Coronary artery (tissue), 2 donors: ENCODE data around the gene IFT74.
A peak's percentile ranks its signal among the peaks of the same experiment; 100 is the strongest.

Experiments
- DNase-seq: peaks from one replicate; pipeline ENCODE4 v3.0.0-alpha.2; 2017; ENCODE audit warnings: low spot score
- H3K27ac ChIP-seq, 2 donors: fragments of 200-600 bp; sonication (generic); one replicate each; pipeline ENCODE4 v1.5.1; 2016 to 2019
- H3K4me3 ChIP-seq: fragments of 200-600 bp; sonication (generic); 2 replicates; pipeline ENCODE4 v1.5.1; 2016; ENCODE audit warnings: mild to moderate bottlenecking, moderate library complexity
- TF ChIP-seq, protein P1 (sequence below): fragments of 200-600 bp; sonication (generic); IDR thresholded peaks from one replicate; pipeline ENCODE4 v1.5.1; 2019; ENCODE audit warnings: antibody characterized with exemption

The IFT74 gene

DNA sequence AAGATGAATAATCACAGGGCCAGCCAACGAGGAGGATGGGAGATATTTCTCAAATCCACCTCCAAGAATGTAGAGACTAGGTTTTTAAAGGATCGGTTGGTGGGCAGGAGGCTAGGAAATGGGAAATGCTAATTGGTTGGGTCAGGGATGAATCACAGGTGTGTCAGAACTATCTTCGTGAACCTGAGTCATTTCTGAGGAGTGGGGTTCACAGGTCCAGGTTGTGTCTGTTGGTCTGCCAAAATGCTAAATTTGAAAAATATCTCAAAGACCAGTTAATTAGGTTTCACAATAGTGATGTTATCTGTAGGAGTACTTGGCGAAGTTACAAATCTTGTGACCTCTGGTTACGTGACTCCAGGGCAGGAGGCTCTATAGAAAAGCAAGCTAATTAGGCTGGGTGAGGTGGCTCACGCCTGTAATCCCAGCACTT lies 6.6 kb upstream of the IFT74 start:
- no peak overlapping the region for H3K27ac ChIP-seq
- DNase-seq, result no peak
- H3K4me3 ChIP-seq, result no peak overlapping the region
- TF ChIP-seq, protein P1, sequence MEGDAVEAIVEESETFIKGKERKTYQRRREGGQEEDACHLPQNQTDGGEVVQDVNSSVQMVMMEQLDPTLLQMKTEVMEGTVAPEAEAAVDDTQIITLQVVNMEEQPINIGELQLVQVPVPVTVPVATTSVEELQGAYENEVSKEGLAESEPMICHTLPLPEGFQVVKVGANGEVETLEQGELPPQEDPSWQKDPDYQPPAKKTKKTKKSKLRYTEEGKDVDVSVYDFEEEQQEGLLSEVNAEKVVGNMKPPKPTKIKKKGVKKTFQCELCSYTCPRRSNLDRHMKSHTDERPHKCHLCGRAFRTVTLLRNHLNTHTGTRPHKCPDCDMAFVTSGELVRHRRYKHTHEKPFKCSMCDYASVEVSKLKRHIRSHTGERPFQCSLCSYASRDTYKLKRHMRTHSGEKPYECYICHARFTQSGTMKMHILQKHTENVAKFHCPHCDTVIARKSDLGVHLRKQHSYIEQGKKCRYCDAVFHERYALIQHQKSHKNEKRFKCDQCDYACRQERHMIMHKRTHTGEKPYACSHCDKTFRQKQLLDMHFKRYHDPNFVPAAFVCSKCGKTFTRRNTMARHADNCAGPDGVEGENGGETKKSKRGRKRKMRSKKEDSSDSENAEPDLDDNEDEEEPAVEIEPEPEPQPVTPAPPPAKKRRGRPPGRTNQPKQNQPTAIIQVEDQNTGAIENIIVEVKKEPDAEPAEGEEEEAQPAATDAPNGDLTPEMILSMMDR, result no peak

DNA sequence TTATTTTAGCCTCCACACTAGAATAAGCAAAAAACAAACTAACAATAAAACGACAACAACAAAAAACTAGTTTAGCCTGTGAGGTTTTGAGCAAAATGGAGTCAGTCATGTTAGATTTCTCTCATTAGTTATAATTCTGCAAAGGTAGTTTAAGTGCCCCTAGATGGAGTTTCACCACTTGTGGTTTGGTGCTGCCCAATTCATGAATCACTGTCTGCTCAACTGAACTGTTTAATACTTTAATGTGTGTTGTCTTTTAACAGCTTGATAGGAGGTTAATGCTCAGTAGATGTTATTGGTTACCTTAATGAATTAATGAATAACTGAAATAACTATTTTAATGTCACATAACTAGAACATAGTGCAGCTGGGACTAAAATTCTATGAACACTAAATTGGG lies 5.7 kb upstream of the IFT74 start:
- Histone ChIP-seq H3K4me3 (no peak overlapping the region), H3K27ac (no peak overlapping the region)
- no peak for DNase-seq
- TF ChIP-seq, protein P1, result no peak

DNA sequence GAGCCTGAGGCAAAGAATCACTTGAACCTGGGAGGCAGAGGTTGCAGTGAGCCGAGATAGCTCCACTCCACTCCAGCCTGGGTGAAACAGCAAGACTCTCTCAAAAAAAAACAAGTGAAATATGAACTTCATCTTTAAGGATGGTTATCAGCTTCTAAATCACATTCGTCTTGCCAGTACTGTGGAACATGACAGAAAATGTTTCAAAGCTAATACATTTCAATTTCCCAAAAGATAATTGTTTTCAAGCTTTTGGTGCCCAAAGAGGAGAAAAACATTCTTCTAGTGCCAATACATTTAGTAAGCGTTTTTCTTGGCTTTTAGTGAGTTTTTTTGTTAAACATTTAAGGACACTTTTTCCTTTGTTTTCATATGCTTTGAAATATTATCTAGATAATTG lies 4.4 kb upstream of the IFT74 start:
- no peak overlapping the region for H3K4me3 ChIP-seq
- no peak overlapping the region for H3K27ac ChIP-seq
- TF ChIP-seq, protein P1, result no peak
- DNase-seq, result no peak

DNA sequence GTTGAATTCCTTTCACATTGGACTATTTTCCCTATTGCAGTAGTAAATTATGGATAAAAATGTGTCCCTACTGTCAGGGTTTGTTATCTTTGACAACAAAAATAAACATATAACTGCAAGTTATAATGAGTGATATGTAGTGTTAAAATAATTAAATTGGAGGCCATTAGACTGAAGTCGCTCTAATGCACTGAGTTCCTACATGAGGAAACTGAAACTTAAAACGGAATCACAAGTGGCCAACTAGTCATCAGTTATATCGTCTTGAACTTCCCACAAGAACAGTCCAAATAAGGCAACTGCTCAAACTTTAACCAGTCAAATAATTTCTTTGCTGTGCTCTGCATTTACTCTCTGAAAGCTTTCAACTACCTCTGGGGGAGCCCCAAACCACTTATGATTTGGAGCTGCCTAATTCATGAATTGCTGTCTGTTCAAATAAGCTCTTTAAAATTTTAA lies 2.1 kb upstream of the IFT74 start:
- DNase-seq, result no peak
- TF ChIP-seq, protein P1, result no peak
- Histone ChIP-seq H3K27ac (peak overlapping the region in 1 of 2 donors; percentile 40), H3K4me3 (no peak overlapping the region)

DNA sequence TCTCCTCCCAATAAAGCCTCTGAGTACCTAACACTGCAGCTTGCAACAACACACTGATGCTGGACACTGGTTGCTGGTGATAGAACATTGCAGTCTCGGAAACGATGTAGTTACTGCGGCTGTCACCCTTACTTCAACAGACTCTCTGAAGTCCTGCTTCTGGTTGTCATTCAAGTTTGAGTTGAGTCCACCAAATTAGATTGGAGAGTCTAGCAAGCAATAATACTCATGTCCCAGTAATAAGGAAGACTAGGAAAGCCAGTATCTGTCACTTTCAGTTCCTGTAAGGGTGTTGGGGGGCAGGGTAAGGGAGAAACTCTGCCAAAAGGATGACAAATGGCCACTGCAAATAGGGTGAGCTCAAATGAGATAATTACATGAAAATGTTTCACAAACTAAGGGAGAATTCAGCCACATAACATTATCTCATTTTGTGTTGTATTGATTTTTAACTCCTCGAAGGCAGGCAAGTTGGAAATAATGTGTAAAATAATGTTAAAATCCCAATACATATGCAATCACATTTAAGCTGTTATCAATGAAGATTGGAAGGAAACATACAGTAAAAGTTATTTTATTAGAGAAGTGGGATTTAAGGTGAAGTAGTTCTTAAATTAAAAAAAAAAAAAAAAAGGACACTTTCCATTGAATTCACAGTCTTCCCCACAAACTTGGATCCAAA lies 849 bp upstream of the IFT74 start:
- no peak for DNase-seq
- TF ChIP-seq, protein P1, result no peak
- peak overlapping the region; percentile 78 for H3K4me3 ChIP-seq
- peak overlapping the region; percentile 85 to 88 for H3K27ac ChIP-seq

DNA sequence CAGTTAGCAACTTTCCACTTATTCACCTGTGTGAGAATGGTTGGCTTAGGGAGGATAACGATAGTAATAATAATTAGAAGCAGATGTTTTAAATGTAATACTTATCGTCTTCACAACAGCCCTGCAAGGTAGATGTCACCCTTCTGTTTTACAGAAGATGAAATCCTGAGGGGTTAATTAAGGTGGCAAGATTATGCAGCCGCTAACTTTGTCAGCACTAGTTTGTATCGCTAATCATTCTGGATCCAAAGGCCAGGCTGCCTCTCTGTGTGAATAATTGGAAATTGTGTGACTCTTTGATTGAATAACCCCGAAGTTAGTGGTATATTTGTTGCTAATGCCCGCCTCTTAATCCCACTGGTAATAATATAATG lies 635 bp downstream of the IFT74 start:
- Histone ChIP-seq H3K27ac (peak overlapping the region; percentile 85 to 88), H3K4me3 (peak overlapping the region; percentile 78)
- DNase-seq, result no peak
- TF ChIP-seq, protein P1, result no peak

DNA sequence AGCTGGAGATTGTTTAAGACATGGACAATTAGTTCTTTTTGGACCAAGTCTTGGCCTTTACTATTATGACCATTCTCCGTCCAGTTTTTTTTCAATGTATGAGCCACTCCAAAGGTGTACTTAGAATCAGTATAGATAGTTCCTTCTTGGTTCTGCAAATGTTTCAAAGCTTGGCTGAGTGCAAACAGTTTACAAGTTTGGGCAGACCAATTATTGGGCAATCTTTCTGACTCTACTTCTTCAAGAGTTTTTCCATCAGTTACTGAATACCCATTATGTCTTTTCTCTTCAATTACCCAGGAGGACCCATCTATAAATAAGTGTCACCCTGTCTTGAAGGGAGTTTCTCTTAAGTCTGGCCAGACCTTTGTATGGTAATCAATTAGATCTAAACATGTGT lies 15.5 kb downstream of the IFT74 start:
- H3K27ac ChIP-seq, result no peak overlapping the region
- TF ChIP-seq, protein P1, result no peak
- no peak for DNase-seq
- H3K4me3 ChIP-seq, result no peak overlapping the region
